Measurements from ENCODE around the gene ST3GAL4.

GRCh38 chr11:126460417-126461095 lies 105.1 kb downstream of the ST3GAL4 start:
- TF ChIP-seq, protein P1, sequence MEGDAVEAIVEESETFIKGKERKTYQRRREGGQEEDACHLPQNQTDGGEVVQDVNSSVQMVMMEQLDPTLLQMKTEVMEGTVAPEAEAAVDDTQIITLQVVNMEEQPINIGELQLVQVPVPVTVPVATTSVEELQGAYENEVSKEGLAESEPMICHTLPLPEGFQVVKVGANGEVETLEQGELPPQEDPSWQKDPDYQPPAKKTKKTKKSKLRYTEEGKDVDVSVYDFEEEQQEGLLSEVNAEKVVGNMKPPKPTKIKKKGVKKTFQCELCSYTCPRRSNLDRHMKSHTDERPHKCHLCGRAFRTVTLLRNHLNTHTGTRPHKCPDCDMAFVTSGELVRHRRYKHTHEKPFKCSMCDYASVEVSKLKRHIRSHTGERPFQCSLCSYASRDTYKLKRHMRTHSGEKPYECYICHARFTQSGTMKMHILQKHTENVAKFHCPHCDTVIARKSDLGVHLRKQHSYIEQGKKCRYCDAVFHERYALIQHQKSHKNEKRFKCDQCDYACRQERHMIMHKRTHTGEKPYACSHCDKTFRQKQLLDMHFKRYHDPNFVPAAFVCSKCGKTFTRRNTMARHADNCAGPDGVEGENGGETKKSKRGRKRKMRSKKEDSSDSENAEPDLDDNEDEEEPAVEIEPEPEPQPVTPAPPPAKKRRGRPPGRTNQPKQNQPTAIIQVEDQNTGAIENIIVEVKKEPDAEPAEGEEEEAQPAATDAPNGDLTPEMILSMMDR (IDR thresholded peaks at IDR 0.05) = no peak
- no peak for TF ChIP-seq POLR2A (IDR thresholded peaks at IDR 0.05)
